Ishikawa (cell line): ENCODE measurements around the gene NT5C2.

Experiments used
- CEBPB ChIP-seq: IDR thresholded peaks from 2 replicates; pipeline ENCODE4 v1.6.1; 2012
- CREB1 ChIP-seq: IDR thresholded peaks from 2 replicates; pipeline ENCODE4 v1.6.1; 2012; ENCODE audit warnings: low read depth
- EGR1 ChIP-seq: IDR thresholded peaks from 2 replicates; pipeline ENCODE4 v1.6.1; 2012
- EP300 ChIP-seq: IDR thresholded peaks from 2 replicates; pipeline ENCODE4 v1.6.1; 2012; ENCODE audit warnings: borderline replicate concordance
- FOXM1 ChIP-seq: IDR thresholded peaks from 2 replicates; pipeline ENCODE4 v1.6.1; 2012; ENCODE audit warnings: low read depth, borderline replicate concordance
- MAX ChIP-seq: IDR thresholded peaks from 2 replicates; pipeline ENCODE4 v1.6.1; 2012
- NFIC ChIP-seq: IDR thresholded peaks from 2 replicates; pipeline ENCODE4 v1.6.1; 2012
- RAD21 ChIP-seq: IDR thresholded peaks from 2 replicates; pipeline ENCODE4 v1.6.1; 2012; ENCODE audit warnings: low read depth
- TAF1 ChIP-seq: IDR thresholded peaks from 2 replicates; pipeline ENCODE4 v1.6.1; 2012; ENCODE audit warnings: low read depth, mild to moderate bottlenecking
- TCF12 ChIP-seq: IDR thresholded peaks from 2 replicates; pipeline ENCODE4 v1.6.1; 2012; ENCODE audit warnings: low read depth
- TEAD4 ChIP-seq: IDR thresholded peaks from 2 replicates; pipeline ENCODE4 v1.6.1; 2012
- USF1 ChIP-seq: IDR thresholded peaks from 2 replicates; pipeline ENCODE4 v1.6.1; 2012
- YY1 ChIP-seq: IDR thresholded peaks from 2 replicates; pipeline ENCODE4 v1.6.1; 2012; ENCODE audit warnings: low read depth
- ZBTB7A ChIP-seq: IDR thresholded peaks from 2 replicates; pipeline ENCODE4 v1.6.1; 2012; ENCODE audit warnings: low read depth
- TF ChIP-seq, protein P1 (sequence below): IDR thresholded peaks from 2 replicates; pipeline ENCODE4 v1.6.1; 2012; ENCODE audit warnings: low read depth, mild to moderate bottlenecking

Gene NT5C2

DNA sequence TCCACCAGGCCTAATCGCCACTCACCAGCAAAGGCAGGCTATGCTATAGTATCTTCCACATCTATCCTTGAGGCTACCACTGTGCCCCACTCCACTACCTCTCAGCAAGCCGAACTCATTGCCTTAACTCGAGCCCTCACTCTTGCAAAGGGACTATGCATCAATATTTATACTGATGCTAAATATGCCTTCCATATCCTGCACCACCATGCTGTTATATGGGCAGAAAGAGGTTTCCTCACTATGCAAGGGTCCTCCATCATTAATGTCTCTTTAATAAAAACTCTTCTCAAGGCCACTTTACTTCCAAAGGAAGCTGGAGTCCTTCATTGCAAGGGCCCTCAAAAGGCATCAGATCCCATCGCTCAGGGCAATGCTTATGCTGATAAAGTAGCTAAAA is 17.2 kb upstream of the NT5C2 start:
- peak; percentile 29; the same call in 1 of the 2 replicates for TF ChIP-seq USF1

GRCh38 chr10:103207643-103208042 is 14.6 kb upstream of the NT5C2 start:
- peak; percentile 17; the same call in 1 of the 2 replicates for TF ChIP-seq TEAD4

DNA sequence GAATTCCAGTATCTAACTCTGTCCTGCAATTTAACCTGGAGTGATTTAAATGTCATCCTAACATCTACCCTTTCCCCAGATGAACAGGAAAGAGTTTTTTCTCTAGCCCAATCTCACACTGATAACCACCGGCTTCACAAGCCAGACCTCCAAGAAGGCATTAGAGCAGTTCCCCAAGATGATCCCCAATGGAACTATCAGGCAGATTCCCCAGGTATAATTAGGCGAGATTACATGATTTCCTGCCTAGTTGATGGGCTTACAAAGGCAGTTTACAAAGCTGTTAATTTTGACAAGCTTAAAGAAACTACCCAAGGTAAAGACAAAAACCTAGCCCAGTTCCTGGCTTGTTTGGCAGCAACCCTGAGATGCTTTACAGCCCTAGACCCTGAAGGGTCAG is 14.1 kb upstream of the NT5C2 start:
- no peak for TF ChIP-seq FOXM1
- TF ChIP-seq, protein P1, sequence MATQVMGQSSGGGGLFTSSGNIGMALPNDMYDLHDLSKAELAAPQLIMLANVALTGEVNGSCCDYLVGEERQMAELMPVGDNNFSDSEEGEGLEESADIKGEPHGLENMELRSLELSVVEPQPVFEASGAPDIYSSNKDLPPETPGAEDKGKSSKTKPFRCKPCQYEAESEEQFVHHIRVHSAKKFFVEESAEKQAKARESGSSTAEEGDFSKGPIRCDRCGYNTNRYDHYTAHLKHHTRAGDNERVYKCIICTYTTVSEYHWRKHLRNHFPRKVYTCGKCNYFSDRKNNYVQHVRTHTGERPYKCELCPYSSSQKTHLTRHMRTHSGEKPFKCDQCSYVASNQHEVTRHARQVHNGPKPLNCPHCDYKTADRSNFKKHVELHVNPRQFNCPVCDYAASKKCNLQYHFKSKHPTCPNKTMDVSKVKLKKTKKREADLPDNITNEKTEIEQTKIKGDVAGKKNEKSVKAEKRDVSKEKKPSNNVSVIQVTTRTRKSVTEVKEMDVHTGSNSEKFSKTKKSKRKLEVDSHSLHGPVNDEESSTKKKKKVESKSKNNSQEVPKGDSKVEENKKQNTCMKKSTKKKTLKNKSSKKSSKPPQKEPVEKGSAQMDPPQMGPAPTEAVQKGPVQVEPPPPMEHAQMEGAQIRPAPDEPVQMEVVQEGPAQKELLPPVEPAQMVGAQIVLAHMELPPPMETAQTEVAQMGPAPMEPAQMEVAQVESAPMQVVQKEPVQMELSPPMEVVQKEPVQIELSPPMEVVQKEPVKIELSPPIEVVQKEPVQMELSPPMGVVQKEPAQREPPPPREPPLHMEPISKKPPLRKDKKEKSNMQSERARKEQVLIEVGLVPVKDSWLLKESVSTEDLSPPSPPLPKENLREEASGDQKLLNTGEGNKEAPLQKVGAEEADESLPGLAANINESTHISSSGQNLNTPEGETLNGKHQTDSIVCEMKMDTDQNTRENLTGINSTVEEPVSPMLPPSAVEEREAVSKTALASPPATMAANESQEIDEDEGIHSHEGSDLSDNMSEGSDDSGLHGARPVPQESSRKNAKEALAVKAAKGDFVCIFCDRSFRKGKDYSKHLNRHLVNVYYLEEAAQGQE = no peak
- TF ChIP-seq EGR1 = no peak
- no peak for TF ChIP-seq TEAD4
- no peak for TF ChIP-seq YY1

GRCh38 chr10:103204353-103205255 is 11.5 kb upstream of the NT5C2 start:
- TF ChIP-seq EGR1 = no peak
- TF ChIP-seq TAF1 = no peak
- TF ChIP-seq NFIC = no peak
- TF ChIP-seq, protein P1 = no peak
- no peak for TF ChIP-seq USF1
- TF ChIP-seq RAD21 = no peak
- no peak for TF ChIP-seq EP300
- TF ChIP-seq CEBPB = no peak
- TF ChIP-seq MAX = no peak
- TF ChIP-seq ZBTB7A = no peak
- TF ChIP-seq CREB1 = no peak
- TF ChIP-seq TCF12 = no peak
- no peak for TF ChIP-seq TEAD4
- TF ChIP-seq FOXM1 = no peak
- no peak for TF ChIP-seq YY1

DNA sequence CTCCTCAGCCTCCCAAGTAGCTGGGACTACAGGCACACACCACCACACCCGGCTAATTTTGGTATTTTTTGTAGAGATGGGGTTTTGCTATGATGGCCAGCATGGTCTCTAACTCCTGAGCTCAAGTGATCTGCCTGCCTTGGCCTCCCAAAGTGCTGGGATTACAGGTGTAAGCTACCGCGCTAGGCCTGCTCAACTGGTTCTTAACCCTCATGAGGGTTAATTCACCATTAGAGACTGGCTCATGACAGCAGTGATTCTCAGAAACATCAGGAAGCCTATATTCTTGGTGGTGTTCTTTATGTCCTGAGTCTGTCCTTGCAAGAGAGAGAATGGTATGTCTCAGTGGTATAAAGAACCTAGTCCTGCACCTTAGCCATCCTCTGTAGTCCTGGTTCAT is 10.4 kb upstream of the NT5C2 start:
- TF ChIP-seq, protein P1 = no peak
- TF ChIP-seq TCF12 (no peak), TEAD4 (no peak), YY1 (no peak)

DNA sequence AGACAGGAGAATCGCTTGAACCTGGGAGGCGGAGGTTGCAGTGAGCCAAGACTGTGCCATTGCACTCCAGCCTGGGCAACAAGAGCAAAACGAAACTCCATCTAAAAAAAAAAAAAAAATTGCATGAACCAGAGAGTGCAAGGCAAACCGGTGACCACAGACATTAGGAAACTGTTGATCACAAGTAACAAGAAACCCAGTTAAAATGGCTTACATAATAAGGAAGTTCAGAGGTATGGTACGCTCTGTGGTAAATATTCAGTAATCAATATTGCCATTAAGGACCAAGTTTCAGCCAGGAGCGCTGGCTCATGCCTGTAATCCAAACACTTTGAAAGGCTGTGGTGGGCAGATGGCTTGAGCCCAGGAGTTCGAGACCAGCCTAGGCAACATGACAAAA is 9.2 kb upstream of the NT5C2 start:
- TF ChIP-seq NFIC (no peak), TCF12 (no peak), ZBTB7A (no peak), TEAD4 (no peak), EGR1 (no peak), CREB1 (no peak), CEBPB (no peak), MAX (no peak), RAD21 (no peak), EP300 (no peak), FOXM1 (no peak), USF1 (no peak), YY1 (no peak), TAF1 (no peak)
- TF ChIP-seq, protein P1 = no peak
